Measurements from ENCODE around the gene SMC1B. TPM values are rescaled to one million over a fixed set of nuclear protein-coding genes. Genes with fewer than 3 reads are reported as not detected.
"Not testable (repeated sequence)": the region's sequence is repeated elsewhere in the genome, so short reads cannot be mapped to it uniquely, and the experiment has no call there.

SMC1B gene
- total RNA-seq, 1 experiment from 2014 or later = 0.20 TPM

GRCh38 chr22:45444168-45444567 is 30.8 kb upstream of the SMC1B start:
- DNase-seq (ENCODE audit: low read depth) = peak; percentile 6

GRCh38 chr22:45442116-45442515 is 28.7 kb upstream of the SMC1B start:
- no peak for DNase-seq (ENCODE audit: low read depth)

GRCh38 chr22:45441138-45441537 is 27.7 kb upstream of the SMC1B start:
- peak; percentile 59 for DNase-seq (ENCODE audit: low read depth)

- DNase-seq (ENCODE audit: low read depth) = not testable (repeated sequence)
Measured at GRCh38 chr22:45440688-45441087, 27.3 kb upstream of the SMC1B start.

- no peak for DNase-seq (ENCODE audit: low read depth)
Measured at GRCh38 chr22:45438336-45438735, 24.9 kb upstream of the SMC1B start.

- DNase-seq (ENCODE audit: low read depth) = not testable (repeated sequence)
Measured at GRCh38 chr22:45436871-45437517, 23.6 kb upstream of the SMC1B start.

- peak; percentile 79 for DNase-seq (ENCODE audit: low read depth)
Measured at GRCh38 chr22:45435544-45436139, 22.2 kb upstream of the SMC1B start.

- DNase-seq (ENCODE audit: low read depth) = no peak
Measured at GRCh38 chr22:45434981-45435380, 21.6 kb upstream of the SMC1B start.

GRCh38 chr22:45430871-45431270 is 17.5 kb upstream of the SMC1B start:
- DNase-seq (ENCODE audit: low read depth) = no peak

- no peak for DNase-seq (ENCODE audit: low read depth)
Measured at GRCh38 chr22:45429981-45430775, 16.8 kb upstream of the SMC1B start.

GRCh38 chr22:45429424-45429823 is 16.0 kb upstream of the SMC1B start:
- DNase-seq (ENCODE audit: low read depth) = no peak

- no peak for DNase-seq (ENCODE audit: low read depth)
Measured at GRCh38 chr22:45428391-45429385, 15.3 kb upstream of the SMC1B start.

GRCh38 chr22:45427114-45427513 is 13.7 kb upstream of the SMC1B start:
- no peak for DNase-seq (ENCODE audit: low read depth)

GRCh38 chr22:45426387-45426786 is 13.0 kb upstream of the SMC1B start:
- DNase-seq (ENCODE audit: low read depth) = no peak

- no peak for DNase-seq (ENCODE audit: low read depth)
Measured at GRCh38 chr22:45425531-45426265, 12.3 kb upstream of the SMC1B start.

- DNase-seq (ENCODE audit: low read depth) = no peak
Measured at GRCh38 chr22:45425101-45425500, 11.7 kb upstream of the SMC1B start.

GRCh38 chr22:45424241-45424731 is 10.9 kb upstream of the SMC1B start:
- no peak for DNase-seq (ENCODE audit: low read depth)

GRCh38 chr22:45423524-45423923 is 10.1 kb upstream of the SMC1B start:
- DNase-seq (ENCODE audit: low read depth) = no peak

GRCh38 chr22:45422237-45422983 is 9.0 kb upstream of the SMC1B start:
- DNase-seq (ENCODE audit: low read depth) = no peak
